ENCODE measurements around the gene CREB5. TPM values are rescaled to one million over a fixed set of nuclear protein-coding genes. Genes with fewer than 3 reads are reported as not detected.

CREB5 gene
- total RNA-seq, 1 donor from 2014 or later: 52.7 TPM

- DNase-seq: peak; percentile 100
These were observed 273.5 kb downstream of the CREB5 start for GRCh38 chr7:28685644-28686417.

GRCh38 chr7:28686418-28686800, 274.1 kb downstream of the CREB5 start:
- DNase-seq: peak; percentile 88

GRCh38 chr7:28687537-28687936, 275.2 kb downstream of the CREB5 start:
- peak; percentile 73 for DNase-seq

- no peak for DNase-seq
These were observed 275.9 kb downstream of the CREB5 start for GRCh38 chr7:28688174-28688573.

GRCh38 chr7:28688651-28689050, 276.3 kb downstream of the CREB5 start:
- peak; percentile 48 for DNase-seq

GRCh38 chr7:28695300-28696295, 283.3 kb downstream of the CREB5 start:
- no peak for DNase-seq

GRCh38 chr7:28697913-28698563, 285.7 kb downstream of the CREB5 start:
- DNase-seq: peak; percentile 90

GRCh38 chr7:28698840-28699239, 286.5 kb downstream of the CREB5 start:
- peak; percentile 45 for DNase-seq

- DNase-seq: peak; percentile 31
These were observed 287.8 kb downstream of the CREB5 start for GRCh38 chr7:28700096-28700495.

- DNase-seq: no peak
These were observed 288.5 kb downstream of the CREB5 start for GRCh38 chr7:28700790-28701203.

GRCh38 chr7:28701731-28702130, 289.4 kb downstream of the CREB5 start:
- peak; percentile 69 for DNase-seq

GRCh38 chr7:28702171-28702570, 289.9 kb downstream of the CREB5 start:
- no peak for DNase-seq

GRCh38 chr7:28703037-28703765, 290.9 kb downstream of the CREB5 start:
- DNase-seq: peak; percentile 24

GRCh38 chr7:28704706-28705105, 292.4 kb downstream of the CREB5 start:
- DNase-seq: no peak

GRCh38 chr7:28705350-28705749, 293.0 kb downstream of the CREB5 start:
- peak; percentile 37 for DNase-seq

- no peak for DNase-seq
These were observed 294.3 kb downstream of the CREB5 start for GRCh38 chr7:28706584-28706983.

- no peak for DNase-seq
These were observed 295.0 kb downstream of the CREB5 start for GRCh38 chr7:28707291-28707690.

GRCh38 chr7:28708033-28708951, 296.0 kb downstream of the CREB5 start:
- DNase-seq: peak; percentile 77

- no peak for DNase-seq
These were observed 297.4 kb downstream of the CREB5 start for GRCh38 chr7:28709748-28710147.

- DNase-seq: peak; percentile 45
These were observed 298.8 kb downstream of the CREB5 start for GRCh38 chr7:28711114-28711513.
